ENCODE results near the gene DCANP1.

The DCANP1 gene

DNA sequence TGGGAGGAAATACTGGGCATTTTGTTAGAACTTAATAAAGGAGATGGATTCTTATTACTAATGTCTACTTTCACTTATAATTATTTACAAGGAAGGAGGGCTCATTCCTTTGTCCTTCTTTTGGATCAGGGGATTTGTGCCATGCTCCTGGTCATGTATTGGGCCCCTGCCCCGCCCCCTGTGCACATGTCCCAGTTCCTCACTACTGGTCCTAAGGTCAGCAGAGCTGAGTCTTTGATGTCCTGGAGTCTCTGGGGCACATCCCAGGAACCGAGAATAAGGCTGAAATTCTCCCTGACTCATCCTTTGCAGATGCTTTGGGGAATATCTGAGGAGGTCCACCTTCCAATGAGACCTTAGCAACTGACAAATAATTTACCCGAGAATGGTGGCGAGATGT, 24.6 kb upstream of the DCANP1 start:
- no peak for DNase-seq (ENCODE audit: low spot score)
- TF ChIP-seq, protein P1, sequence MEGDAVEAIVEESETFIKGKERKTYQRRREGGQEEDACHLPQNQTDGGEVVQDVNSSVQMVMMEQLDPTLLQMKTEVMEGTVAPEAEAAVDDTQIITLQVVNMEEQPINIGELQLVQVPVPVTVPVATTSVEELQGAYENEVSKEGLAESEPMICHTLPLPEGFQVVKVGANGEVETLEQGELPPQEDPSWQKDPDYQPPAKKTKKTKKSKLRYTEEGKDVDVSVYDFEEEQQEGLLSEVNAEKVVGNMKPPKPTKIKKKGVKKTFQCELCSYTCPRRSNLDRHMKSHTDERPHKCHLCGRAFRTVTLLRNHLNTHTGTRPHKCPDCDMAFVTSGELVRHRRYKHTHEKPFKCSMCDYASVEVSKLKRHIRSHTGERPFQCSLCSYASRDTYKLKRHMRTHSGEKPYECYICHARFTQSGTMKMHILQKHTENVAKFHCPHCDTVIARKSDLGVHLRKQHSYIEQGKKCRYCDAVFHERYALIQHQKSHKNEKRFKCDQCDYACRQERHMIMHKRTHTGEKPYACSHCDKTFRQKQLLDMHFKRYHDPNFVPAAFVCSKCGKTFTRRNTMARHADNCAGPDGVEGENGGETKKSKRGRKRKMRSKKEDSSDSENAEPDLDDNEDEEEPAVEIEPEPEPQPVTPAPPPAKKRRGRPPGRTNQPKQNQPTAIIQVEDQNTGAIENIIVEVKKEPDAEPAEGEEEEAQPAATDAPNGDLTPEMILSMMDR (IDR thresholded peaks at IDR 0.05; ENCODE audit: borderline replicate concordance, control extremely low read depth, extremely low read depth, insufficient read depth, missing control alignments), result no peak
- in situ Hi-C loops (cut with MboI; ENCODE audit: low sequenced_read_pairs, unreplicated experiment), result loop anchor here (25.0 kb wide), 1 partner anchor 366 kb away; the partner anchor contains the start of gene SLC25A48

DNA sequence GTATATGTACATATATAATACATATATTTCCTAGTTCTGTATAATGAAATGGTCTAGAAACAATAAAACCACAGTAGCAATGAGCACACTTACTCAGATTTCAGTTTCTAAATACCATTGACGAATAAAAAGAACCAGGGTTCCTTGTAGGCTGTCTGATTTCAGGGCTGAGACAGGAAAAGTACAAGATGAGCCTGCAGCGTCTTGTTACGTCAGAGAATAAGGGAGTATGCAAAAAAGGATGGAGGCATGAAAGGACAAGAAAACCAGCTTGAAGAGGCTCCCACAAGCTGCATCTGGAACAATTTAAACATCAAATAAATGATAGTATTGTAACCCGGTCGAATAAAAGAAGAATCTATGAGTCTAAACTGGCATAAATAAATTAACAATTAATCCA, 22.8 kb upstream of the DCANP1 start:
- DNase-seq (ENCODE audit: low spot score), result no peak
- TF ChIP-seq, protein P1 (IDR thresholded peaks at IDR 0.05; ENCODE audit: borderline replicate concordance, control extremely low read depth, extremely low read depth, insufficient read depth, missing control alignments), result no peak
- in situ Hi-C loops (cut with MboI; ENCODE audit: low sequenced_read_pairs, unreplicated experiment), result loop anchor here (25.0 kb wide), 1 partner anchor 367 kb away; the partner anchor contains the start of gene SLC25A48

DNA sequence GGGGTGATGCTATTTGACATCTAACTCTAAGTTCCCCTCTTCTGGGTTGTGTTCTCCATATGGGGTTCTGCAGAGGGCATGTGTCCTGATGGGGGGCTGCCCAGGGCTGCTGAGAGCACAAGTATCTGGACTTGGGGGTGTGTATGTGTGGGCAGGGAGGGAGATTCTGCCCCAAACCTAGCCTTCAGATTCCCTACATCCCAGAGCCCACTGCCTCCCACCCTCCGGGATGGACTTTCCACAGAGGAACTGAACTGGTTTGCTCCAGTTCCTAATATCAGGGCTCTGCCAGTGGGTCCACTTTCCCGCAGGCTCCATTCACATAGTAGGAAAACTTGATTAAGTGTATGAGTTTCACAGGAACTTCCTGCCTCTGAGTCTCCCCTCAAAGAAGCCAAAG, 21.4 kb upstream of the DCANP1 start:
- in situ Hi-C loops (cut with MboI; ENCODE audit: low sequenced_read_pairs, unreplicated experiment), result loop anchor here (25.0 kb wide), 1 partner anchor 369 kb away; the partner anchor contains the start of gene SLC25A48
- DNase-seq (ENCODE audit: low spot score), result no peak
- TF ChIP-seq, protein P1 (IDR thresholded peaks at IDR 0.05; ENCODE audit: borderline replicate concordance, control extremely low read depth, extremely low read depth, insufficient read depth, missing control alignments), result no peak

DNA sequence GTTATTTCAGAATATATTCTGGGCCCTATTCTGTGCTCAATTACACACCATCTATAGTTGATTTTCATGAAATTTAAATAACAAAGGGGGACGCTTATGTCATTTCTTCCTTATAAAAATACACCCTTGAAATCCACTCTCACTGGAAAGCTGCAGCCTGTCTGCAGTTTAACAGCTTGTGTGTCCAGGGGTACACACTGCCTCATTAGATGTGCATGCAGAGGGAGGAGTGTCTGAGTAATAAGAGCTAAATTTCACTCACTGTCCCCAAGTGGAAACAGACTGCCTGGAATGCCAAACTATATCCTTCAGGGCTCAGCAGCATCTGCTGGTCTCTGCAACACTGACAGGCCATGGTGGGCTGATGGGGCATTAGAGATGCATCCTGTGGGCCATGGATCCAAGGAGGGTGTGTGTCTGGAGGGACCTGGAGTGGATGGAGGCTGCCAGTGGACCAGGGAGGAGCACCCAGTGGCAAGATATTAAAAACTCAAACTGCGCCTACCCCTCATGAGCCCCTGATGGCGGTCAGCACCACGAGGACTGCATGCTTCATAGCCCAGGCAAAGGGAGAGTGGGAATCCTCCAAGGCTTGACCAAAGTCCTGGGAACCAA, 20.8 kb upstream of the DCANP1 start:
- TF ChIP-seq, protein P1 (IDR thresholded peaks at IDR 0.05; ENCODE audit: borderline replicate concordance, control extremely low read depth, extremely low read depth, insufficient read depth, missing control alignments), result no peak
- no peak for DNase-seq (ENCODE audit: low spot score)
- in situ Hi-C loops (cut with MboI; ENCODE audit: low sequenced_read_pairs, unreplicated experiment), result loop anchor here (25.0 kb wide), 1 partner anchor 369 kb away; the partner anchor contains the start of gene SLC25A48

DNA sequence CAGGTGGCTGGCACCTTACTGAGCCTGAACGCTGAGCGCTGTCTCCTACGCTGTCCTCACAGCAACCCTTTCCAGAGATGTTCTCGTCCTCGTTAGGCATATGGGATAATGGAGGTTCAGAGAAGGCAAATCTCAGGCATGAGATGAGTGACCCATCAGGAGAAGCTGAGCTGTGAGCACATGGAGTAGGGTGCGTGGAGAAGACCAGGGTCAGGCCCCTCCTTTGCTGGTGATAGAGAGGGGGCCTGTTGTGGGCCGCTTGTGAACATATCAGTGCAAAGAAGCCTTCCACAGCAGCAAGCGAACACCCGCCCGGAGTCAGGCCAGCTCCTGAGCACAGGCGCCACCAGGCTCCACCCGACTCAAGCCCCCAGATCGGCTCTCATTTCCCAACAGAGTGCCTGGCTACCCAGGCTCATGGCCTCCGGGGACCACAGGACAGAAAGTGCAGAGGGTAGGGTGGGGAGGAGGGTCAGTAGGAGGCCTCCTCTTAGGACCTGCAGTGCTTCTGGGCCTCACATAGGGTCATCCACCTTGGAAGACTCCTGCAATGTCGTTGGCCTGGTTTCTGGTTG, 20.0 kb upstream of the DCANP1 start:
- TF ChIP-seq, protein P1 (IDR thresholded peaks at IDR 0.05; ENCODE audit: borderline replicate concordance, control extremely low read depth, extremely low read depth, insufficient read depth, missing control alignments), result no peak
- in situ Hi-C loops (cut with MboI; ENCODE audit: low sequenced_read_pairs, unreplicated experiment), result loop anchor here (25.0 kb wide), 1 partner anchor 370 kb away; the partner anchor contains the start of gene SLC25A48
- DNase-seq (ENCODE audit: low spot score), result no peak

DNA sequence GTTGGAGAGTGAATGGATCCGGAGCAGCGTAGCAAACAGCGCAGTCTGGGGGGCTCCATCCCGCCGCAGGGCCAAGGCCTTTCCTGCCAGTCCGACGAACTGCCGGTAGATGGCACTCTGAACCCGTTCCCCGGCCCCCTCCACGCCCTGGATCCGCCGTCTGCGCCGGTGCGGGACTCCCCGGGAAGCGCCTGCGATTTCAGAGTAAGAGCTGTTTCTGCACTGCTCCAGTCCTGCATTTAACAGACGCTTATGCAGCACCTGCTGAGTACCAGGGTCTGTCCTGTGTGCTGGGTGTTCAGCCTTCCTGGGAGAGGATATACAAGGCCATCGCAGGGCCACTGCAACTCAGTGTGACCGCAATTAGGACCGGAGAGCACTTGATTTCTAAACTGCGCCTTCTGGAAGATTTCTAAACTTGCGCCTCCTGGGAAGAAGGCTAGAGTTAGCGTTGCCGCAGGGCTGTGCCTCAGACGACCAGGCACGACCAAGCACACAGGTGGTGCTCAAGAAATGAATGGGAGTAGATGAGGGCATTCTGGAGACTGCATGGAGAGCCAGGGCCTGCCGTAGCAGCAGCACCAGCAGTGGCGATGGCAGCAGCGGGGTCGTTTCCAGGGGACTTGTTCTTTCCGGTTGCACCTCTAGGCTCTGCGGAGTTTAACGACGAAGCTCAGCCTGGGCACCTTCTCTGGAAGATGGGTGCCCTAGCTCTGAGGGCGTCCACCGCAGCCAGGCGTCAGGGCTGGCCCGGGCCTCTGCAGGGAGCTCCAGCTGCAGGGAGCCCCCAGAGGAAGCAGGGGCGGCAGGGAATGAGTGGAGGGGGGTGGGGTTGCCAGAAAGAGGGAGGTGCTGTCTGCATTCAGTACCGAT, 19.3 kb upstream of the DCANP1 start:
- in situ Hi-C loops (cut with MboI; ENCODE audit: low sequenced_read_pairs, unreplicated experiment), result loop anchor here (25.0 kb wide), 1 partner anchor 371 kb away; the partner anchor contains the start of gene SLC25A48
- peak; percentile 87 for DNase-seq (ENCODE audit: low spot score)
- TF ChIP-seq, protein P1 (IDR thresholded peaks at IDR 0.05; ENCODE audit: borderline replicate concordance, control extremely low read depth, extremely low read depth, insufficient read depth, missing control alignments), result peak; percentile 87
